GM19438 (cell line): ENCODE data around the gene SERGEF.
"Not testable (repeated sequence)": the region's sequence is repeated elsewhere in the genome, so short reads cannot be mapped to it uniquely, and the experiment has no call there.

Experiments
- ATAC-seq: cut with Tn5 transposase; IDR thresholded peaks from one replicate; pipeline ENCODE4 v1.9.1; 2021; ENCODE audit warnings: low read depth; ENCODE audit not compliant: unreplicated experiment

SERGEF gene

GRCh38 chr11:17917556-17917955, 95.3 kb downstream of the SERGEF start:
- no peak for ATAC-seq

GRCh38 chr11:17915500-17916143, 97.2 kb downstream of the SERGEF start:
- ATAC-seq: no peak

GRCh38 chr11:17914957-17915356, 97.9 kb downstream of the SERGEF start:
- ATAC-seq: no peak

- no peak for ATAC-seq
Observed at GRCh38 chr11:17907046-17907445, 105.8 kb downstream of the SERGEF start.

GRCh38 chr11:17906436-17906835, 106.4 kb downstream of the SERGEF start:
- no peak for ATAC-seq

- ATAC-seq: peak; percentile 83
Observed at GRCh38 chr11:17905477-17905876, 107.4 kb downstream of the SERGEF start.

GRCh38 chr11:17901481-17901880, 111.4 kb downstream of the SERGEF start:
- ATAC-seq: no peak

- ATAC-seq: no peak
Observed at GRCh38 chr11:17898782-17899181, 114.1 kb downstream of the SERGEF start.

GRCh38 chr11:17898071-17898470, 114.8 kb downstream of the SERGEF start:
- ATAC-seq: no peak

- no peak for ATAC-seq
Observed at GRCh38 chr11:17897495-17897894, 115.4 kb downstream of the SERGEF start.

GRCh38 chr11:17896496-17897151, 116.2 kb downstream of the SERGEF start:
- not testable (repeated sequence) for ATAC-seq

GRCh38 chr11:17894929-17895658, 117.8 kb downstream of the SERGEF start:
- ATAC-seq: no peak

GRCh38 chr11:17892409-17892808, 120.4 kb downstream of the SERGEF start:
- no peak for ATAC-seq

GRCh38 chr11:17890325-17890724, 122.5 kb downstream of the SERGEF start:
- no peak for ATAC-seq

- no peak for ATAC-seq
Observed at GRCh38 chr11:17887779-17888178, 125.1 kb downstream of the SERGEF start.

- no peak for ATAC-seq
Observed at GRCh38 chr11:17883946-17884345, 128.9 kb downstream of the SERGEF start.

GRCh38 chr11:17883057-17883456, 129.8 kb downstream of the SERGEF start:
- no peak for ATAC-seq

GRCh38 chr11:17878743-17879142, 134.1 kb downstream of the SERGEF start:
- ATAC-seq: no peak

GRCh38 chr11:17877886-17878285, 135.0 kb downstream of the SERGEF start:
- no peak for ATAC-seq

- ATAC-seq: no peak
Observed at GRCh38 chr11:17876827-17877226, 136.0 kb downstream of the SERGEF start.

- no peak for ATAC-seq
Observed at GRCh38 chr11:17875891-17876290, 137.0 kb downstream of the SERGEF start.

- no peak for ATAC-seq
Observed at GRCh38 chr11:17873586-17873985, 139.3 kb downstream of the SERGEF start.
